ENCODE data around the gene DCAF17.
"Not testable (repeated sequence)": the region's sequence is repeated elsewhere in the genome, so short reads cannot be mapped to it uniquely, and the experiment has no call there.

Gene DCAF17

DNA sequence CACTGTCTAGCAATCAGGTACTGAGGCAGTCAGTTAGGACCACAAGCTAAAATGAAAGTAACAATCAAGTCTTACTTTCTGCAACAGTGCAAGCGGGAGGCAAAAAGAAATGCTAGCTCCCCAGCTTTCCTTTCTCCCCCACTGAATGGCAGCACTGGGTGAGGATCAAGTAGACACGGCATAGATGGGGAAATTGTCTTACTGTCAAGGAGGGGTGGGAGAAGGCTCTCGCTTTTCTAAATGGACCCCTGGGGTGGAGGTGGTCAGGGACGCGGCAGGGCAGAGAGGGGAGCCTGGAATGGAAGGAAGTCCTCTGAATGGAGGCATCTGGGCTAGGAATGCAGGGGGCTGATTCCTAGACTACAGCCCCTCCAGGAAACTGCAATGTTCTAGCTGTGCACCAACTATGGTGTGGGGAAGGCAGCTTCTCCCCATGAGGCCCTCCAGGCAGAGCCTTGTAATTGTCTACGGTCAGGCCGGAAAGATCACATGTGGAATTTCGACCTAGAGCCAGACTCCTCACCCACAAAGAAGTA lies 24.5 kb upstream of the DCAF17 start:
- intact Hi-C loops (cut with DNase I) = no loop called here
- peak in 1 of 42 donors; percentile 9 for DNase-seq

DNA sequence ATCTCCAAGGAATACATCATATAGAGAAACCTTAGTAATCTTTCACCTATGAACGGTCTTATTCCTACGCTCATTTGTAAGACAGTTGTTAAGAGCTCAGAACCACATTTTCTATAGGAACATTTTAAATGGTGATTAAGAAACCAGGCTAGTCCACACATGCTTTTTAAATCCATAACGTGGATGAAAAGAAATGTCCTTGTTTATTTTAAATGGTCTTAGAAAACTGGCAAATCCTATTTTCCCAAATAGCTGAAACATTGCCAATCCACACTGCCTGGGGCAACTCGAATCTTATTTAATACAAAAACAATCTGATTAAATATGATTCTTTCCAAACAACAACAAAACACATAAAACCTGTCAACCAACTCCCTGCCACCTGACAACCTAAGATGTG lies 23.9 kb upstream of the DCAF17 start:
- intact Hi-C loops (cut with DNase I) = no loop called here
- DNase-seq = no peak

DNA sequence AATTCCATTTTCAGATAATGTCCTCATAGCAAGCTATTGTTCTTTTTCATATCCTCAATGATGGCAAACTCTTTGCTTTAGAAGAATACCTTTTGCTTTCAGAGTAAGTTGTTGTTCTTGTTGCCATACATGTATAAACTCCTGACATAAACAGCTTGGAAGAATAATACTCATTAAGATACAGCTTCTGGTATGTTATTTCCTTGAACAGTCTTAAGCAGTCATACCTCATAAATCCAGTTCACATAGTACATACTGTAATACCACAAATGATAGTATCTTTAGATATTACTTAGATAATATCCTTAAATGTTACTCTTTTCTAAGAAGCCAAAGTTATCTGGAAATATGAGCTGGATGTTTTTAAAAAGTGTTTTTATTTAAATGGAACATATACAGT lies 23.4 kb upstream of the DCAF17 start:
- intact Hi-C loops (cut with DNase I) = no loop called here
- no peak for DNase-seq

DNA sequence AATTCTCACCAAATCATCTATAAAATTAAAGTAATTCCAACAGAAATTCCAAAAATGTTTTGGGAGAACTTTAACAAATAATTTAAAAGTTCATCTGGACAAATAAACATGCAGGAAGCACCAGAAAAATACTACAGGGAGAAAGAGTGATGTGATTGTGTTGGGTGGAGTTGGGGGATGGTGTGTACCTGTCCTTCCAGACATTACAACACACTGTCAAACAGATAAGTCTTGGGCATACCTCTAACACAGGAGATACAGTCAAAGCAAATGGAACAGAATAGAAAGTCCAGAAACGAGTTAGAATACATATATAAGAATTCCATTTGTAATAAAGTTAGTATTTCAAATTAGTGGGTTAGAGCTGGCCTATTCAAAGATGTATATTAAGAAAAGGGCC lies 22.8 kb upstream of the DCAF17 start:
- intact Hi-C loops (cut with DNase I) = no loop called here
- DNase-seq = no peak

DNA sequence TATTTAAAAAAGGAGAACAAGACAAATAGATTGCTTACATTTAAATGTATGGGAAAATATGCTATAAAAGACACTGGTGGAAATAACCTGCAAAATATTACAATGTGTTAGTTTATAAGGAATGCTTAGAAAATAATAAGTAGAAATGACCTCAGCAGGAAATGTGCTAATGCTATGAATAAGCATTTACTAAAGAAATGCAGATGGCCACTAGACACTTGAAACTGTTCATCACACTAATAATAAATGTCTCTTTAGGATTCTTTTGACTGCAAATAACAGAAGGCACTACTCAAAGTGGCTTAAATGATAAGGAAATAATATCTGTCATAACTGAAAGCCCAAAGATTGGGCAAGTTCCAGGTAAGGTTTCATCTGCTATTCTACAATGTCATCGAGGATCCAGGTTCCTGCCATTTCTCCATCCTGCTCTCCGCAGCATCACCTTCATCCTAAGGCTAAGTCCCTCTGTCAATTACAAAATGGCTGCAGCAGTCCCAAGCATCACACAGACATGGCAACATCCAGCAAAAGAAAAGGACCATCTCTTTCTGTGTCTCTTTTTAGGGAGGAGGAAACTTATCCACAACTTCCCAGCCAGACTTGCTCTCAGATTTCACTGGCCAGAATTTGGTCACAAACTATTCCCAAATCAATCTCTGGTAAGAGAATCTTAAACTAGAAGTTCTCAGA lies 22.1 kb upstream of the DCAF17 start:
- intact Hi-C loops (cut with DNase I) = no loop called here
- no peak for DNase-seq

DNA sequence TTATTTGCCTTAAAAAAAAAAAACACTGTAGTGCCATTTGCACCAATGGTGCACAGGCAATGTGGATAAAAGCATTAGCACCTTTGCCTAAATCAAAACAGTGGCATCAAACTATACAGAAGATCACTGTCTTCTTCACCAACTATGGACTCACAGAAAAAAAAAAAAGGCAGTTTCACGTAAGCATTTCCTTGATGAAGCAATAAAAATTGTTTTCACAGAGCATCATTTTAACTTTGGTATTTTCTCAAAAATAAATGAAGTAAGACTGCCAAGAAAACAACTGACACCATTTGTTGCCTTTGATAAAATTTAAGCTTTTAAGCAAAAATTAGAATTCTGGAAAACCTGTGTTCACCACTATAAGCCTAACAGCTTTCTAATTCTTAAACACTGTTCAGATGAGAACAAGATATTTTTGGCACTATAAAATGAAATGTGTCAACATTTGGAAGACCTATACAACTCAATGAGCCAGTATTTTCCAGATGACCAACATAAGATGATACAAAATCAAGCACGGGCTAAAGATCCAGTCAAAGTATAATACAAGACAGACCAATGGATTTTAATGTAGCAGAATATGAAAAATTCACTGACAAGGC lies 21.4 kb upstream of the DCAF17 start:
- no peak for DNase-seq
- intact Hi-C loops (cut with DNase I) = no loop called here

DNA sequence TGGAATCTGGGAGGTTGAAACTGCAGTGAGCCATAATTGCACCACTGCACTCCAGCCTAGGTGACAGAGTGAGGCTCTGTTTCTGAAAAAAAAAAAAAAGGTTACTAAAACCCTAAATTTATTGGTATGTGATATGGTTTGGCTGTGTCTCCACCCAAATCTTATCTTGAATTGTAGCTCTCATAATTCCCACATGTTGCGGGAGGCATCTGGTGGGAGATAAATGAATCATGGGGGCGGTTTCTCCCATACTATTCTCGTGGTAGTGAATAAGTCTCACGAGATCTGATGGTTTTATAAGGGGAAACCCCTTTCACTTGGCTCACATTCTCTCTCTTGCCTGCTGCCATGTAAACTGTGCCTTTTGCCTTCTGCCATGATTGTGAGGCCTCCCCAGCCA lies 19.4 kb upstream of the DCAF17 start:
- intact Hi-C loops (cut with DNase I); DNase-seq: not testable (repeated sequence)

DNA sequence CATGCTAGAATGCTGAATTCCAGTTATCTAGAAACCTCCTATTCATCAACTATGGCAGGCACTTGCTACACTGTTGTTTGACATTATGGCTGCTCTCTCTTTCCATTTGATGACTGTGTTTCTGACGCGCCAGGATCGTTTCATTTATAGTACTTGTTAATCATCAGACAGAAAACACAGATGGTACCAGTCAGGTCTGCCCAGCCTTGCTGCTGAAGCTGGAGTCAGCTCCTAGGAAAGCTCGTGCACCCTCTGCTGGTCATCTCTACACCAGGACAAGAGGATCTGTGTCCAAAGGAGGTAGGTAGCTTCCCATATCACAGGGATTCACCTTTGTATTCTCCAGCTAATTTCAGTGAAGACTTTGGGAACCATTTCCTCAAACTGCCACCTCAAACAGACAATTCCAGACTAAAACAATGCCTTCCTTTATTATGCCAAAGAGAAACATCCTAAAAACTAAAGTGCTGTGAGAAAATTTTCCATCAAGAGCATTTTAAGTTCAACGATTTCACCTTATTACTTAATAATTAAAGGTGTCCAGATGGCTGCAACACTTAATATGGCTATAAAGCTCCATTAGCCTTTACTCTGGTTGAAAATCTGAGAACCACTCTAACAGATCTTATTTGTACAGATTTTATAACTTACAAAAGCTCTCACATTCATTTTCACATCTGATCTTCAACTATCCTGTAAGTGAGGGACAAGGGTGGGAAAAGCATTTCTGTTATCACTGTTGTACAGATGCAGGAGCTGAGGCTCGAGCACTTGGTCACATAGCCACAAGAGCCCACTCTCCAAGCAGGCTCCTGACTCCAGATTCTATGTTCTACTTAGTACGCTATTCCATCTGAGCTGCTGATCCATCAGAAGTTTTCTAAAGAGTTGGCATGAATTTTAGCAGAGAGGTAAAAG lies 17.8 kb upstream of the DCAF17 start:
- DNase-seq = peak; percentile 70 to 94 (median 87)
- intact Hi-C loops (cut with DNase I) = no loop called here

DNA sequence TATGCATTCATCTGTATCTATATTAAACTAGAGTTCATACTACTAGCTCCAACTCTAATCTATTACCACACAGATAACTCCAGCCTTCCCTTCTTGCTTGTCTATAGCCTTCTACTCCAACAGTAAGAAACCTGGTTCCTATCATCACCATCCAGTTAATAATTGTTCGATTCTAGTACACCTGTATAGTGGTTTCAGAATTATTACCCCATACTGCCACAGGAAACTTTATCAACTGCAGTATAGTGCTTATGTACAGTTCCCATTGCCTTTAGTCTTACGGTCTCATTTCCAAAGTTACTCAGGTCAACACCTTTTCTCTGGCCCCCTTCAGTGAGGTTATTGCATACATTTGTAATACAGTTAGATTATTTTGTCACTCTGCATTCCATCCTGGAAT lies 14.7 kb upstream of the DCAF17 start:
- intact Hi-C loops (cut with DNase I) = no loop called here
- no peak for DNase-seq

DNA sequence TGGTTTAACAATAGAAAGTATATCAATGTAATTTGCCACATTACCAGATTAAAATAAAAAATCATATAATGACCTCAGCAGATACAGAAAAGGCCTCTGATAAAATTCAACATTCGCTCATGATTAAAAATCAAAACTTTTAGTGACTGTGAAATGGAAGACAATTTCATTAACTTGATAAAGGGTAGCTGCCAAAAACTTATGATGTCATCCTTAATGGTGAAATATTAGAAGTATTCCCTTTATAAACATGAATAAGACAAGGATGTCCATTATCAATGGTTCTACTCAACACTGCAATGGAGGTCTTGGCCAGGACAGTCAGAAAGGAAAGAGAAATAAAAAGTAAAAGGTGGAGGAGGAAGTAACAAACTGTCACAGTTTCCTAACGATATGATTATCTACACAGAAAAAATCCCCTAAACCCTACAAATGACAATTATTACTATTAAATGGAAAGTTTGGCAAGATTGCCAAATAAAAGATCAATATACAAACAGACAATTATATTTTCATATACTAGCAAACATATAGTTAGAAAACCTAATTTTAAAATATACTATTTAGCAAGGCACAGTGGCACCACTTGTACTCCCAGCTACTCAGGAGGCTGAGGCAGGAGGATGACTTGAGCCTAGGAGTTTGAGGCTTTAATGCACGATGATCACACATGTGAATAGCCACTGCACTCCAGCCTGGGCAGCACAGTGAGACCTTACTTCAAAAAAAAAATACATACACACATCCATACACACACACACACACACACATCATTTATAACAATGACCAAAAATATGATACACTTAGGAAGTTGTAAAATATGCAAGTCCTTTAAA lies 13.1 kb upstream of the DCAF17 start:
- intact Hi-C loops (cut with DNase I) = no loop called here
- no peak for DNase-seq

DNA sequence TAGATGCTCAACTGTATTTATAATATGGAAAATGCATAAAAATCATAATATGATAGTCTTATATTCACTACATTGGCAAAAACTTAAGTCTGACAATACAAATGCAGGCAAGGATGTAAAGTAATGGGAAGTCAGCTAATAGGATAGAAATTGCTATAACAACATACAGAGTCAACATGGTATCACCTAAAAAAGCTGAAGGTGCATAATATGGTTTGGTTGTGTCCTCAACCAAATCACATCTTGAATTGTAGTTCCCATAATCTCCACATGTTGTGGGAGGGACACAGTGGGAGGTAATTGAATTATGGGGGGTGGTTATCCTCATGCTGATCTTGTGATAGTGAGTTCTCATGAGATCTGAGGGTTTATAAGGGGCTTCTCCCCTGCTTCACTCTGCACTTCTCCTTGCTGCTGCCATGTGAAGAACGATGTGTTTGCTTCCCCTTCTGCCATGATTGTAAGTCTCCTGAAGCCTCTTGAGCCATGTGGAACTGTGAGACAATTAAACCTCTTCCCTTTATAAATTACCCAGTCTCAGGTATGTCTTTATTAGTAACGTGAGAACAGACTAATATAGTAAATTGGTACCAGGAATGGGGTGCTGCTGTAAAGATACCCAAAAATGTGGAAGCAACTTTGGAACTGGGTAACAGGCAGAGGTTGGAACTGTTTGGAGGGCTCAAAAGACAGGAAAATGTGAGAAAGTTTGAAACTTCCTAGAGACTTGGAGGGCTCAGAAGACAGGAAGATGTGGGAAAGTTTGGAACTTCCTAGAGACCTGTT lies 11.1 kb upstream of the DCAF17 start:
- DNase-seq = not testable (repeated sequence)

DNA sequence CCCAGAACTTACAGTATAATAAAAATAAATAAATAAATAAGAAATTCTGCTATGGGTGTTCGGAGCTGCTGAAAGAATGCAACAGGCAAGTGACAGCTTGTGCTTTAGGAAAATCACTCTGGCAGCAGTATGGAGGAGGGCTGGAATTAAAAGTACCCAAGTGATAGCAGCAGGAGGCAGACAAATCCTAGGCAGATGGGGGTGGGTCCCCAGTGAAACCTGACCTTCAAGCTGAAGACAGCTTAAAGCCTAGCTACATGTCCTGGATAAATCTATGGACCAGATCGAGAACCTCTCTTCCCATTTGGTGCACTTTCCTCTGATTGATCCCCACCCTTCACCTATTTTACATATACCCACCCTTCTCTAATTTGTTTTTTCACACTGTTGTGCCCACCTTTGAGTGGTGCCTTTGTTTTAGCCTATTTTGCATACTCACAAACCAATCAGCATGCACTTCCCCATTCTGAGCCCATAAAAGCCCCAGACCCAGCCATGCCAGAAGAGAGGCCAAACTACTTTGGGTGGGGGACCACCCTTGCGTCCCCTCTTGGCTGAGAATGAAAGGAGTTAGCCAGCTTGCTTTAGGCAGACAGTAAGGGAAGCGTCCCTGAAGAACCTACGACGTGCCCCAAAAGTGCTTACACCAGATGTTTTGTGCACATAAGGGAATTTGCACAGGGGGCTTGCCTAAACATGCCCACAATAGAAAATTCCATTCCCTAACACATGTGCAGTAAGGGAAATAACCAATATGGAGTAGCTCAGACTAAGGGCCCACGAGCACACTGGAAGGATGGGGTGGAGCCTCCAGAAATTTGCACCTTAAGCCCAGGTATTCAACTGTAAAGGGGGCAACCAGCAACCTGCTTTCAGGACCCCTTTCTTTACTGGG lies 3.3 kb upstream of the DCAF17 start:
- DNase-seq = no peak
- intact Hi-C loops (cut with DNase I) = loop anchor here (5.0 to 10.0 kb wide), 4 partner anchors 92 to 458 kb away; partner anchors contain the start of genes CYBRD1, DYNC1I2 and TLK1

More for the DNA sequence above, 11.1 kb upstream of the DCAF17 start:
- intact Hi-C loops (cut with DNase I) = not testable (repeated sequence)

DNA sequence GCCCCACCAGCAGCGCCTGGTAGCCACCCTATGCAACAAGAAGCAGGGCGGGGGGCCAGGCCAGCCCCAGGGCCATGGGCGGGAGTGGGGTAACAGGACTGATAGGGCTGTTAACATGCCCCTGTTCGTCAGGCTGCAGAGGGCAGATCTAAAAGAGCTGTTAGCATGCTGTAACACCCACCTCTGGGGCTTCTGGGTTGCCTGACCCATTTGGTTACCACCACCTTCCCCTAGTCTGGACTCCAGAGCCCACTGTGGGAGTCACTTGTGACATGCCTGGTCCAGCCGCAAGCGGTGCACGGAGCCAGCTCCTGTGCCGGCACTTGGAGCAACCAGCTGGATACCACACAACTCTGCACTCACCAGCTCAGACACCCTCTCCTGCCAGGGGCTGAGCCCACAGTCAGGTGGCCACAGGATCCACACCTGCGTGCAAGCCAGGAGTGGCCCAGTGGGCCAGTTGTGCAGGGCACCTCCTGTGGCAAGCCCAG lies 2.3 kb upstream of the DCAF17 start:
- intact Hi-C loops (cut with DNase I) = loop anchor here (5.0 to 10.0 kb wide), 4 partner anchors 91 to 459 kb away; partner anchors contain the start of genes CYBRD1, DYNC1I2 and TLK1

DNA sequence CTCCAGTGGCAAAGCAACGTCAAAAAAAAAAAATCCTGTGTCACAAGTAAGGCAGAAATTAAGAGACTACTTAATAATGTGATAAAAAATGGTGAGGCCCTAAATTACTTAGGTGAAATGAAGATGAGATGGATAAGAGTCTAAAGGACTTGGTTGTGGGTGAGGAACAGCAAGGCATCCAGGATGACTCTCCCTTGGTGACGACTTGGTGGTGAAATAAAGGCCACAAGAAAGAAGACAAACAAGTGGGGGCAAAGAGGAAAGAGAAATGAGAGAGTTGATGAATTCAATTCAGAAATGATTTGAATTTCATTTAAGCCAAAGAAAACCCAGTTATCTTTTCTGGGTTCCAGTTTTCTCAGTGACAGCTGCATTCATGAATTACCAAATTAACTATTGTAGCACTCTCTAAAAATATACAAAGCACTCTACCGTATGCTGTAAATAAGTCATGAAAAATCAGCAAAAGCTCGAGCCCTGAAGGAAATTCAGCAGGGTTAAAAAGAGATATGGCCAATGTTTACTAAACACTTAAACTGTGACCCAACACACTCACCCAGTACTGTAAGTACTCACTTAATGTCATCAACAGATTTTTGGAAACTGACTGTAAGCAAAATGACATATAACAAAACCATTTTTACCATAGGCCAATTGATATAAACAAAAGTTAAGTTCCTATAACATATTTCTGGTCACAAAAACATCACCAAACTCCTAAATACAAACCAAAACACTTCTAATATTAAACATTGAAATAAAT lies 1.6 kb upstream of the DCAF17 start:
- intact Hi-C loops (cut with DNase I) = loop anchor here (5.0 to 10.0 kb wide), 4 partner anchors 90 to 460 kb away; partner anchors contain the start of genes CYBRD1, DYNC1I2 and TLK1
- DNase-seq = no peak

More for the DNA sequence above, 2.3 kb upstream of the DCAF17 start:
- DNase-seq = peak in 1 of 42 donors; percentile 3

DNA sequence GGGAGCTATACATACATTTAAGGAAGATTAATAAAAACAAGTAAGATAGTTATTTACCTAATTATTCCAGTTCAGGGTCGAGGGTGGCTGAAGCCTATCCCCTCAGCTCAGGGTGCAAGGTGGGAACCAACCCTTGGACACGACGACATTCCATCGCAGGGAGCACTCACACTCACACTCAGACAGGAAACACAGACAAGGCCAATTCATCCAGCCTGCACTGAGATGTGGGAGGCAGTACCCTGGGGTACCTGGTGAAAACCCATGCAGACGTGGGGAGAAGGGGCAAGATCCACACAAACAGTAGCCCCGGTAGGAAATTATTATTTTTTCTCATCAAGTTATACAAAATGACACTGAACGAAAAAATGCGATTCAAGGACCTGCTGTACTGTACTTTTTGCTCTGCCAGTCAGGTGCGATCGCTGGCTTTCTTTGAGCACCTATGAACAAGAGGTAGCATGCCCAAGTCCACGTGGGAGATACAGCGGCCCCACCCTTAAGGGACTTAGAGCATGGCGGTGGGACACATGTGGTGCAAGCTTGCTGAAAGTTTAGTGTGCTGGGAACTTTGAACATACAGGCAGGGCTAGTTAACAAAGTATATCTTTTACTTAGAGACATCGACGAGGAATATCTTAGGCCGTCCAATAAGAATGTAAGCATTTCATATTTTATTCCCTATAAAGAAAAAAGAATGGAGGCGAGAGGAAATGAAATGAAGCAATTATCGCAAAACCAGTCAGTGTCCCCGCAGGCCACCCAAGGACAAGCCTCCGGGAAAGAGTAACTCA lies 860 bp upstream of the DCAF17 start:
- peak in 23 of 42 donors; percentile 4 to 52 (median 20) for DNase-seq
- intact Hi-C loops (cut with DNase I) = loop anchor here (5.0 to 10.0 kb wide), 4 partner anchors 89 to 461 kb away; partner anchors contain the start of genes CYBRD1, DYNC1I2 and TLK1
